HG03159 (cell line): ENCODE data around the gene CSNK1D.

Experiments
- ATAC-seq: cut with Tn5 transposase; IDR thresholded peaks from one replicate; pipeline ENCODE4 v1.9.1; 2021; ENCODE audit warnings: mild to moderate bottlenecking, moderate library complexity; ENCODE audit not compliant: unreplicated experiment

The CSNK1D gene

GRCh38 chr17:82229698-82230608 is 43.5 kb downstream of the CSNK1D start:
- no peak for ATAC-seq

- ATAC-seq: peak; percentile 39
These were observed 44.4 kb downstream of the CSNK1D start, which contains the start of gene SLC16A3 for GRCh38 chr17:82228842-82229697. Gene SLC16A3 (plus strand): TSS chr17:82229042. CDS start chr17:82236009, 6,967 bp downstream.

- ATAC-seq: peak; percentile 36
These were observed 45.1 kb downstream of the CSNK1D start for GRCh38 chr17:82228278-82228841.

GRCh38 chr17:82227629-82228277 is 45.7 kb downstream of the CSNK1D start:
- no peak for ATAC-seq

GRCh38 chr17:82226809-82227628 is 46.5 kb downstream of the CSNK1D start:
- no peak for ATAC-seq

GRCh38 chr17:82226146-82226808 is 47.2 kb downstream of the CSNK1D start:
- ATAC-seq: no peak

- ATAC-seq: no peak
These were observed 48.0 kb downstream of the CSNK1D start for GRCh38 chr17:82225368-82226029.

- ATAC-seq: no peak
These were observed 48.8 kb downstream of the CSNK1D start for GRCh38 chr17:82224666-82225065.

GRCh38 chr17:82223517-82223916 is 50.0 kb downstream of the CSNK1D start:
- ATAC-seq: no peak

GRCh38 chr17:82222816-82223215 is 50.7 kb downstream of the CSNK1D start:
- no peak for ATAC-seq

- ATAC-seq: no peak
These were observed 52.1 kb downstream of the CSNK1D start for GRCh38 chr17:82221341-82221902.

- no peak for ATAC-seq
These were observed 53.5 kb downstream of the CSNK1D start for GRCh38 chr17:82219753-82220709.

GRCh38 chr17:82219083-82219482 is 54.4 kb downstream of the CSNK1D start:
- no peak for ATAC-seq

GRCh38 chr17:82218349-82219075 is 55.0 kb downstream of the CSNK1D start:
- ATAC-seq: no peak

GRCh38 chr17:82217530-82218204 is 55.8 kb downstream of the CSNK1D start:
- ATAC-seq: no peak

- no peak for ATAC-seq
These were observed 56.4 kb downstream of the CSNK1D start for GRCh38 chr17:82217120-82217529.
